Fibroblast of lung (primary cell): ENCODE results near the gene LRRC46.

ENCODE experiments used
- CTCF ChIP-seq, 2 donors: IDR thresholded peaks in 1 of 2; conservative IDR thresholded peaks in 1 of 2; 1 replicate in 1 of 2; 2 replicates in 1 of 2; pipeline ENCODE4 v1.5.1; 2011 to 2012; ENCODE audit warnings: low read length in 2 of 2, control low read depth in 1 of 2, inconsistent platforms in 1 of 2, low read depth in 1 of 2, mild to moderate bottlenecking in 1 of 2
- EZH2 ChIP-seq: IDR thresholded peaks from 2 replicates; pipeline ENCODE4 v1.5.1; 2012; ENCODE audit warnings: low read length, control low read depth, mild to moderate bottlenecking; ENCODE audit errors: missing control alignments

DNA sequence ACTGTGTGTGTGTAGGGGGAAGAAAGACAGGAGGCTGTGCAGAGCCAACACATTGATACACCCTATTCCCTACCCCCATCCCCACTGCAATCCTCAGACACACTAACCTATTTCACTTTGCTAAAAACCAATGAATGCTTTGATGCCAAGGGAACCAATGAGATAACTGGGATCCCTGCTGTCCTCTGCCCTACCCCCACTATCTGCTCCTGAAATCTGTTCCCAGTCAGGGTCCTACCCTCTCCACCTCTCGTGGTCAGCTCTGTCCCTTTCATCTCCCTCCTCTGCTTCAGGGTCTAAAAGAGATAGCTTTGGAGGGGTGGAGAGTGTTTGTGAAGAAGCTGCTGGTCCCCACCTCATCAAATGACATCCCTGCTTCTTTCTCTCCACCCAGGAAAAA lies 38.6 kb downstream of the LRRC46 start:
- TF ChIP-seq CTCF (conservative IDR thresholded peaks at IDR 0.05 in 1 of 2, IDR thresholded peaks at IDR 0.05 in 1 of 2; ENCODE audit: low read depth in 1 of 2, low read length in 2 of 2) (no peak), EZH2 (no peak)
